SU-DHL-6 (cell line): ENCODE data around the gene GOPC.

Source experiments
- CTCF ChIP-seq: fragments of 200-600 bp; sonication (generic); IDR thresholded peaks from one replicate; pipeline ENCODE4 v1.5.1; 2017; ENCODE audit warnings: antibody characterized with exemption, mild to moderate bottlenecking, low read length, moderate library complexity; ENCODE audit not compliant: insufficient read depth, poor library complexity, severe bottlenecking
- EZH2phosphoT487 ChIP-seq: fragments of 200-600 bp; sonication (generic), shearing (Covaris generic); conservative IDR thresholded peaks from 2 replicates; pipeline ENCODE4 v1.6.1; 2018; ENCODE audit warnings: mild to moderate bottlenecking, antibody characterized with exemption, low read length, moderate library complexity, mixed read lengths

- no peak for TF ChIP-seq CTCF
- no peak for TF ChIP-seq EZH2phosphoT487
These were observed 733 bp upstream of the GOPC start for GRCh38 chr6:117602899-117603588.
